T-helper 1 cell treated with Interleukin-12 subunit alpha and Interleukin-12 subunit beta and Interleukin-4 antibody, amounts not matched to agents 30 ng/mL and 1 ng/mL, for 36 hours (primary cell): Measurements from ENCODE around the gene HEATR3. TPM values are rescaled to one million over a fixed set of nuclear protein-coding genes. Genes with fewer than 3 reads are reported as not detected.

Experiments
- intact Hi-C: fragments of 100-400 bp; cut with micrococcal nuclease; formaldehyde crosslinking; loops from one replicate; pipeline ENCODE4 v1.15.1; 2024
- total RNA-seq: library from RNA; stranded (reverse); gene quantifications from 2 replicates; pipeline ENCODE4 v1.2.3, GENCODE V29; 2022

HEATR3 gene
- total RNA-seq, 1 donor from 2014 or later, result 26.8 TPM

GRCh38 chr16:50056226-50056625 lies 9.5 kb upstream of the HEATR3 start:
- intact Hi-C loops, result no loop called here

- intact Hi-C loops, result no loop called here
These were observed 7.5 kb upstream of the HEATR3 start for GRCh38 chr16:50058091-50058771.

- intact Hi-C loops, result no loop called here
These were observed 6.7 kb upstream of the HEATR3 start for GRCh38 chr16:50059111-50059510.

GRCh38 chr16:50059669-50060068 lies 6.1 kb upstream of the HEATR3 start:
- intact Hi-C loops, result loop anchor here (10.0 kb wide), 1 partner anchor 1675 kb away; the partner anchor contains the start of gene SIAH1

GRCh38 chr16:50061326-50061725 lies 4.4 kb upstream of the HEATR3 start:
- intact Hi-C loops, result loop anchor here (10.0 kb wide), 1 partner anchor 1677 kb away; the partner anchor contains the start of gene SIAH1

GRCh38 chr16:50065241-50065623 lies 538 bp upstream of the HEATR3 start:
- intact Hi-C loops, result loop anchor here (1.0 to 10.0 kb wide), 11 partner anchors 40 to 1680 kb away; partner anchors contain the start of genes ADCY7, CNEP1R1, NKD1 and SIAH1

- intact Hi-C loops, result loop anchor here (1.0 to 10.0 kb wide), 10 partner anchors 55 to 1682 kb away; partner anchors contain the start of genes ADCY7, SIAH1, SNX20 and ZNF423
These were observed 916 bp downstream of the HEATR3 start for GRCh38 chr16:50066482-50067289.

- intact Hi-C loops, result loop anchor here (1.0 to 10.0 kb wide), 10 partner anchors 54 to 1683 kb away; partner anchors contain the start of genes ADCY7, SIAH1, SNX20 and ZNF423
These were observed 1.6 kb downstream of the HEATR3 start for GRCh38 chr16:50067290-50067853.

GRCh38 chr16:50068550-50068949 lies 2.8 kb downstream of the HEATR3 start:
- intact Hi-C loops, result loop anchor here (5.0 to 10.0 kb wide), 6 partner anchors 129 to 1684 kb away; partner anchors contain the start of genes ADCY7, SIAH1, SNX20 and ZNF423

- intact Hi-C loops, result loop anchor here (5.0 to 10.0 kb wide), 6 partner anchors 128 to 1684 kb away; partner anchors contain the start of genes ADCY7, SIAH1, SNX20 and ZNF423
These were observed 3.3 kb downstream of the HEATR3 start for GRCh38 chr16:50069060-50069459.

GRCh38 chr16:50071075-50071671 lies 5.4 kb downstream of the HEATR3 start:
- intact Hi-C loops, result no loop called here

- intact Hi-C loops, result no loop called here
These were observed 7.0 kb downstream of the HEATR3 start for GRCh38 chr16:50072730-50073129.

GRCh38 chr16:50079397-50080140 lies 13.8 kb downstream of the HEATR3 start:
- intact Hi-C loops, result no loop called here

GRCh38 chr16:50081428-50082018 lies 15.8 kb downstream of the HEATR3 start:
- intact Hi-C loops, result no loop called here

- intact Hi-C loops, result no loop called here
These were observed 18.2 kb downstream of the HEATR3 start for GRCh38 chr16:50083996-50084395.

- intact Hi-C loops, result no loop called here
These were observed 20.4 kb downstream of the HEATR3 start for GRCh38 chr16:50086176-50086575.

GRCh38 chr16:50088302-50088701 lies 22.5 kb downstream of the HEATR3 start:
- intact Hi-C loops, result no loop called here

- intact Hi-C loops, result no loop called here
These were observed 27.1 kb downstream of the HEATR3 start for GRCh38 chr16:50092891-50093290.

GRCh38 chr16:50093607-50094539 lies 28.1 kb downstream of the HEATR3 start:
- intact Hi-C loops, result no loop called here
